Body of pancreas (tissue), 4 donors: ENCODE results near the gene SLC44A1. TPM values are rescaled to one million over a fixed set of nuclear protein-coding genes. Genes with fewer than 3 reads are reported as not detected.
A peak's percentile ranks its signal among the peaks of the same experiment; 100 is the strongest.

Source experiments
- ATAC-seq: fragments of 150-250 bp; one replicate; pipeline ENCODE4 v1.9.1; 2016
- DNase-seq, 4 donors: peaks; one replicate each; pipeline ENCODE4 v3.0.0-alpha.2; 2019
- H3K27ac ChIP-seq, 4 donors: fragments of 200-600 bp; sonication (generic); 1 replicate in 3 of 4; 2 replicates in 1 of 4; pipeline versions ENCODE4 v1.5.1 to v1.6.1; 2016 to 2019; ENCODE audit warnings: mild to moderate bottlenecking in 1 of 4, mixed read lengths in 1 of 4, moderate library complexity in 1 of 4
- H3K27me3 ChIP-seq, 2 donors: fragments of 200-600 bp; sonication (generic); one replicate each; pipeline ENCODE4 v1.6.0; 2016; ENCODE audit warnings: mild to moderate bottlenecking in 1 of 2
- H3K36me3 ChIP-seq, 2 donors: fragments of 200-600 bp; sonication (generic); replicated peaks in 1 of 2; 2 replicates each; pipeline ENCODE4 v1.5.1; 2016; ENCODE audit warnings: low read depth in 2 of 2; ENCODE audit not compliant: insufficient read depth in 1 of 2
- H3K4me1 ChIP-seq: fragments of 200-600 bp; sonication (generic); one replicate; pipeline ENCODE4 v1.6.0; 2016
- H3K4me3 ChIP-seq, 2 donors: fragments of 200-600 bp; sonication (generic); 1 replicate in 1 of 2; 2 replicates in 1 of 2; pipeline ENCODE4 v1.5.1; 2016 to 2019
- H3K9me3 ChIP-seq, 3 donors: fragments of 200-600 bp; sonication (generic); 1 replicate in 2 of 3; 2 replicates in 1 of 3; pipeline ENCODE4 v1.5.1; 2016
- POLR2A ChIP-seq, 3 donors: fragments of 450-650 bp; IDR thresholded peaks; one replicate each; pipeline ENCODE4 v1.6.1; 2016; ENCODE audit warnings: antibody characterized with exemption in 3 of 3, mild to moderate bottlenecking in 2 of 3
- WGBS, 2 donors: methylation state at CpG; one replicate each; pipeline ENCODE4 v1.1.5; 2017; 5-methylcytosine and 5-hydroxymethylcytosine counted together
- intact Hi-C: fragments of 100-400 bp; cut with DNase I; formaldehyde crosslinking; loops from one replicate; pipeline ENCODE4 v1.15.1; 2023
- total RNA-seq, 2 donors: library from RNA; depleted of rRNA; stranded (reverse); fragments of >200 nt; gene quantifications; one replicate each; pipeline ENCODE4 v1.1.0, GENCODE V29; 2016
- TF ChIP-seq, protein P1 (sequence below), 7 experiments: fragments of 450-650 bp in 4 of 7; fragments of 200-600 bp in 3 of 7; sonication (generic) in 3 of 7; IDR thresholded peaks; one replicate each; pipeline ENCODE4 v1.5.1; 2016 to 2019; ENCODE audit warnings: antibody characterized with exemption in 7 of 7

Gene SLC44A1
- total RNA-seq, 2 donors from 2014 or later: 15.5 to 39.4 TPM

DNA sequence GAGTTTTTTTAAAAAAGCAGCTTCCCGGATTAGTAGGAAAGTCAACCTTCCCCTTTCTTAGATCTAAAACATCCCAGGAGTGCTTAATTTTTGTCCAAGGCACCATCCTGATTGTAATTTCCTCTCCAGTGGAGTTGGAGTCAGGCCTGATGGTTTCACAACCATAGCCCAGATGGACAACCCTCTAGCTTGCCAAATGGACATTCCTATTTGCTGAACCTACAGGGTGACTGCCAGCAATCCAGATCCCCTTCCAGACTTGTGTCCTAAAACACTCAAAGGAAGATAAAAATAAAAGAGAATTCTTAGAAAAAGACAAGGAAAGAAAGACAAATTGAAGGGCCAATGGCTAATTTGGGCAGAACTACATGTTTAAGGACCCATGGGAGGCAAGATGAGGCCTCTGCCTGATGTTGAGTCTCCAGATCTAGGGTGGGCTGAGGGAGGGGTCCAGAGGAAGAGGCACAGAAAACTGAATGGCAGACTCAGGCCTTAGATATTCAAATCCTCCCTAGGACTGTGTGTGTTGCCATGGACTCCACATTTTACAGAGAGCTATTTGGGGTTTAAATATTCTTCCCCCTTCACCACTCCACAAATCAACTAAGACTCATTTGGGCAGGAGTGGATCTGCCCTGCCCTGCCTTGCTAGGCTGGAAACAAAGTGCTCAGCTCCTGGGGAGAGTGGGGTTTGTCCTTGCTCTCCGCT is 38.5 kb upstream of the SLC44A1 start:
- Histone ChIP-seq H3K9me3 (no peaks in the 10 kb centered on the region), H3K4me3 (no peak overlapping the region), H3K36me3 (no peaks in the 10 kb centered on the region), H3K27ac (peak overlapping the region in 1 of 4 donors; percentile 22), H3K27me3 (no peaks in the 10 kb centered on the region), H3K4me1 (no peaks in the 10 kb centered on the region)
- ATAC-seq (peak; percentile 60), DNase-seq (peak in 3 of 4 donors; percentile 28 to 51 (median 36))
- intact Hi-C loops: no loop called here
- no peak for TF ChIP-seq POLR2A (IDR thresholded peaks at IDR 0.05)
- TF ChIP-seq, protein P1, sequence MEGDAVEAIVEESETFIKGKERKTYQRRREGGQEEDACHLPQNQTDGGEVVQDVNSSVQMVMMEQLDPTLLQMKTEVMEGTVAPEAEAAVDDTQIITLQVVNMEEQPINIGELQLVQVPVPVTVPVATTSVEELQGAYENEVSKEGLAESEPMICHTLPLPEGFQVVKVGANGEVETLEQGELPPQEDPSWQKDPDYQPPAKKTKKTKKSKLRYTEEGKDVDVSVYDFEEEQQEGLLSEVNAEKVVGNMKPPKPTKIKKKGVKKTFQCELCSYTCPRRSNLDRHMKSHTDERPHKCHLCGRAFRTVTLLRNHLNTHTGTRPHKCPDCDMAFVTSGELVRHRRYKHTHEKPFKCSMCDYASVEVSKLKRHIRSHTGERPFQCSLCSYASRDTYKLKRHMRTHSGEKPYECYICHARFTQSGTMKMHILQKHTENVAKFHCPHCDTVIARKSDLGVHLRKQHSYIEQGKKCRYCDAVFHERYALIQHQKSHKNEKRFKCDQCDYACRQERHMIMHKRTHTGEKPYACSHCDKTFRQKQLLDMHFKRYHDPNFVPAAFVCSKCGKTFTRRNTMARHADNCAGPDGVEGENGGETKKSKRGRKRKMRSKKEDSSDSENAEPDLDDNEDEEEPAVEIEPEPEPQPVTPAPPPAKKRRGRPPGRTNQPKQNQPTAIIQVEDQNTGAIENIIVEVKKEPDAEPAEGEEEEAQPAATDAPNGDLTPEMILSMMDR (IDR thresholded peaks at IDR 0.05): no peak
- 85 to 90% methylated on average over 2 of the region's 2 CpGs for WGBS, 2 donors

DNA sequence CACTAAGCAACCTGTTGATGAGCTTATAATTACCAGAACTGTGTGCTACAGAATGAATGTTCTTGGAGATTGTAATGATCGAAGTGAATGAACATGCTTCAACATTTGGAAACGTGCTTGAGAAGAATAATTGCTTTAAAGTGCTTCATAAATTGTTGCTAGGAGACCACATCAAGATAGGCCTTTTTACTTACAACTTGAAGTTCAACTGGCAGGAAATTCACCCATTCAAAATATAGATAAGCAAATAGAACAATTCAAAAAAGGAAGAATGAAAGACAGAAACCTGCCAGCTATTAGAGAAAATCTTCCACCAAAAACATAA is 38.0 kb upstream of the SLC44A1 start:
- Histone ChIP-seq H3K36me3 (no peaks in the 10 kb centered on the region), H3K27me3 (no peaks in the 10 kb centered on the region), H3K27ac (peak overlapping the region in 1 of 4 donors; percentile 22), H3K4me1 (no peaks in the 10 kb centered on the region), H3K4me3 (no peak overlapping the region), H3K9me3 (no peaks in the 10 kb centered on the region)
- no peak for DNase-seq
- 30 to 57% methylated on average over 2 of the region's 2 CpGs for WGBS, 2 donors
- ATAC-seq: no peak
- no peak for TF ChIP-seq POLR2A (IDR thresholded peaks at IDR 0.05)
- TF ChIP-seq, protein P1 (IDR thresholded peaks at IDR 0.05): no peak
- intact Hi-C loops: no loop called here

DNA sequence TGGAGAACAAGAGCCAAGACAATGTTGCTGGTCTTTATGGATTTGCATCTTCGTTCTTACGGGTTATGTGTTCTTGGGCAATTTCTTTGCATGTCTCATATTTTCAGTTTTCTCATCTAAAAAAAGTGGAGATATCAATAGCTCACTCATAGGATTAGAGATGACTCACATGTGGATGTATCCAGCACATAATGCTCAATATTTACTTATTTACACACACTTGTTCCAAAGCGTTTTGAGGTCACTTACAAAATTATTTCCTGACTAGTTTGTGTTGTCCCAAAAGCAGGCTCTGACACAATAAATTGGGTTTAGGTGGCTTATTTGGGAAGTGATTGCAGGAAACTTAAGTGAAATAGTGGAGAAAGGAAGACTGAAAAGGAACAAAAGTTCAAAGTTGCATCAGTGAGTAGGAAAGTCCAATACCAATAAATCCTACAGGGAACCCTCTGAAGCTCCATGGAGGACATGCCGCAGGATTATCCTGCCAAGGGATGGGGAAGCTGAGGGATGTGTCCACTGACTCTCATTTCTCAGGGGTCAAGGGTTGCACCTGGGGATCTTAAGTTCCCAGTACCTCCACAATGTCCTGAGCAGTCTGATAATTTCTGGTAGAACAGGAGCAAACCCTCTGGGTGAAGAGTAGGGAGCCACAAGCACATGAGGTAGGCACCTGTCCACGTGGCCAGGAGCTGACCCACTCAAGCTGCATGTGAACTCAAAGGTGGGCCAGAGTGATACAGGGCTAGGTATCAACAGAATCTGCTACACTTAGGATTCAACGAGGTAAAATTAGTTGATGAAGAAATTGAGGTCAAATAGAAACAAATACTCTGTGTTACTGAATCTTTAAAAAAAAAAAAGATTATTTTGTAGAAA is 37.4 kb upstream of the SLC44A1 start:
- Histone ChIP-seq H3K4me3 (no peak overlapping the region), H3K4me1 (no peaks in the 10 kb centered on the region), H3K27ac (no peak overlapping the region), H3K36me3 (no peaks in the 10 kb centered on the region), H3K27me3 (no peaks in the 10 kb centered on the region), H3K9me3 (no peaks in the 10 kb centered on the region)
- TF ChIP-seq, protein P1 (IDR thresholded peaks at IDR 0.05): no peak
- TF ChIP-seq POLR2A (IDR thresholded peaks at IDR 0.05): no peak
- DNase-seq (no peak), ATAC-seq (peak; percentile 21)
- intact Hi-C loops: no loop called here
- 73 to 81% methylated on average over 6 of the region's 6 CpGs for whole genome bisulfite sequencing, 2 donors

DNA sequence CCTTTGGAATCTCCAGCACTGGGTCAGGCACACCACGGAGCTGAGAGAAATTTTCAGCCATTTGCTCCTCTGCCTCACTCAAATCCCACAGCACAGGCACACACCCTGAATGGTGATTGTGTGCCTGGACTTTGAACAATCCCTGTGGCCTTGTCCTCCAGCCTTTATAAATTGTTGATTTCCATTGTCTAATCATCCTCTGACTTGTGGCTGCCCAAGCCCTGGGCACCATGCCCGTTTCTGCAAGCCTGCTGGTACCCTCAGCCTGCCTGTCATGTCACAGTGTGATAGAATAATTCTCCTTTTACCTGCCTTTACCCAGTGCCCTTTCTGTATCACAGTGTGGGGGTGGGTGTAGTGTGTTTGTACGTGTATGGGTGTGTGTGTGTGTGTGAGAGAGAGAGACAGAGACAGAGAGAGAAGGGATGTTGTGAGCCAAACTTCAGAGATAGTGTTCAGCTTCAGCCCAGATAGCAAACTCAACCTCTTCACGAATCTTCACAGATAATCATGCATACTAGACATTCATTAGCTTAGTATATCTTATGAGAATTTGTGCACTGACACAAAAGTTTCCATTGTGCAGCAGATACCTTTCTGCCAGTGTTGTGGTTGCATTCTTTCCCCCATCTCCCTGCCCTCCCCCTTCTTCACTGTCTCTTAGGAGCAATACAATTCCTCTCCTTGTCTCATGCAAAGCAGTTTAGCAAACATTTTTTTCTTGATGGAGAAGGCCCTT is 27.8 kb upstream of the SLC44A1 start:
- ATAC-seq (no peak), DNase-seq (peak in 2 of 4 donors; percentile 15 to 53)
- 14 to 15% methylated on average over 4 of the region's 4 CpGs for WGBS, 2 donors
- H3K4me3 ChIP-seq: no peak overlapping the region
- no peaks in the 10 kb centered on the region for H3K9me3 ChIP-seq
- H3K4me1 ChIP-seq: peaks cover 8% of the 10 kb centered on the region
- intact Hi-C loops: no loop called here
- TF ChIP-seq POLR2A (IDR thresholded peaks at IDR 0.05): no peak
- TF ChIP-seq, protein P1 (IDR thresholded peaks at IDR 0.05): no peak
- H3K27ac ChIP-seq: no peak overlapping the region
- H3K36me3 ChIP-seq: no peaks in the 10 kb centered on the region
- no peaks in the 10 kb centered on the region for H3K27me3 ChIP-seq
